Measurements from ENCODE around the gene GLB1L3. TPM values are rescaled to one million over a fixed set of nuclear protein-coding genes. Genes with fewer than 3 reads are reported as not detected.

GLB1L3 gene
- total and polyA plus RNA-seq, 2 experiments from 2014 or later, result 0.17 TPM; not detected in 1

GRCh38 chr11:134362192-134362901 is 86.2 kb downstream of the GLB1L3 start:
- no peak for DNase-seq (ENCODE audit: low spot score)
- TF ChIP-seq CTCF (IDR thresholded peaks at IDR 0.05; ENCODE audit: poor library complexity) (no peak), EZH2 (IDR thresholded peaks at IDR 0.05; ENCODE audit: borderline replicate concordance) (no peak), EZH2phosphoT487 (IDR thresholded peaks at IDR 0.05; ENCODE audit: low read depth, severe bottlenecking, unreplicated experiment) (no peak)
- H3K4me2 ChIP-seq, result no peak overlapping the region
- H3K79me2 ChIP-seq, result no peaks in the 10 kb centered on the region
- H3K9me3 ChIP-seq (ENCODE audit: low read depth), result no peaks in the 10 kb centered on the region
- no peak overlapping the region for H3K4me3 ChIP-seq
- H3K4me1 ChIP-seq (ENCODE audit: insufficient read depth), result no peaks in the 10 kb centered on the region
- H3K27ac ChIP-seq, result no peak overlapping the region
- WGBS (ENCODE audit: low lambda C conversion rate, missing lambda C conversion rate), result 90% methylated on average over 31 of the region's 32 CpGs
- H4K20me1 ChIP-seq (ENCODE audit: insufficient read depth, poor library complexity, severe bottlenecking), result no peaks in the 10 kb centered on the region
- H3K27me3 ChIP-seq, result no peaks in the 10 kb centered on the region
- H3K9me2 ChIP-seq (replicated peaks; ENCODE audit: insufficient read depth), result no peaks in the 10 kb centered on the region
- H2AFZ ChIP-seq, result no peak overlapping the region
- no peaks in the 10 kb centered on the region for H3K36me3 ChIP-seq (replicated peaks; ENCODE audit: insufficient read depth, low read depth)

- H3K79me2 ChIP-seq, result no peaks in the 10 kb centered on the region
- no peaks in the 10 kb centered on the region for H3K9me2 ChIP-seq (replicated peaks; ENCODE audit: insufficient read depth)
- no peak overlapping the region for H3K27ac ChIP-seq
- no peak for DNase-seq (ENCODE audit: low spot score)
- H2AFZ ChIP-seq, result no peak overlapping the region
- WGBS (ENCODE audit: low lambda C conversion rate, missing lambda C conversion rate), result 87% methylated on average over 9 of the region's 9 CpGs
- no peak overlapping the region for H3K4me3 ChIP-seq
- no peaks in the 10 kb centered on the region for H3K27me3 ChIP-seq
- no peaks in the 10 kb centered on the region for H3K36me3 ChIP-seq (replicated peaks; ENCODE audit: insufficient read depth, low read depth)
- H3K4me2 ChIP-seq, result no peak overlapping the region
- no peaks in the 10 kb centered on the region for H3K9me3 ChIP-seq (ENCODE audit: low read depth)
- no peaks in the 10 kb centered on the region for H3K4me1 ChIP-seq (ENCODE audit: insufficient read depth)
- no peaks in the 10 kb centered on the region for H4K20me1 ChIP-seq (ENCODE audit: insufficient read depth, poor library complexity, severe bottlenecking)
- TF ChIP-seq CTCF (IDR thresholded peaks at IDR 0.05; ENCODE audit: poor library complexity) (no peak), EZH2 (IDR thresholded peaks at IDR 0.05; ENCODE audit: borderline replicate concordance) (no peak), EZH2phosphoT487 (IDR thresholded peaks at IDR 0.05; ENCODE audit: low read depth, severe bottlenecking, unreplicated experiment) (no peak)
Measured at GRCh38 chr11:134363161-134363560, 87.0 kb downstream of the GLB1L3 start.

DNA sequence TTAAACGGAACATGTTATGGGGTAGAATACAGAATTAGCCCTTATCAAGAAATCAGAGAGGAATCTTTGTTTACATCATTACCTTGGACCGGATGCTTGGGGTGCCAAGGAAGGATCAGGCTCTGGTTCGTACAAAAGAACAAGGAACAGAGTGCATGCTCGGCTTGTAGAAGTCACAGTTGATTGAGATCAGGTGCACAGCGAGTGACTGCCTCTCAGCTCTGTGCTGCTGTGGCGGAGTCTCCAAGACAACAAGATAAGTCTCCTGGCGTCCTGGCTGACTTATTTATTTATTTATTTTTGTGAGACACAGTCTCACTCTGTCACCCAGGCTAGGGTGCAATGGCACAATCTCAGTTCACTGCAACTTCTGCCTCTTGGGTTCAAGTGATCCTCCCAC is 87.4 kb downstream of the GLB1L3 start:
- H3K36me3 ChIP-seq (replicated peaks; ENCODE audit: insufficient read depth, low read depth), result no peaks in the 10 kb centered on the region
- no peak overlapping the region for H3K27ac ChIP-seq
- H3K9me2 ChIP-seq (replicated peaks; ENCODE audit: insufficient read depth), result no peaks in the 10 kb centered on the region
- H3K79me2 ChIP-seq, result no peaks in the 10 kb centered on the region
- no peaks in the 10 kb centered on the region for H4K20me1 ChIP-seq (ENCODE audit: insufficient read depth, poor library complexity, severe bottlenecking)
- no peaks in the 10 kb centered on the region for H3K27me3 ChIP-seq
- no peak for DNase-seq (ENCODE audit: low spot score)
- WGBS (ENCODE audit: low lambda C conversion rate, missing lambda C conversion rate), result 73% methylated on average over 7 of the region's 7 CpGs
- no peak overlapping the region for H3K4me2 ChIP-seq
- no peak for TF ChIP-seq EZH2phosphoT487 (IDR thresholded peaks at IDR 0.05; ENCODE audit: low read depth, severe bottlenecking, unreplicated experiment)
- TF ChIP-seq CTCF (IDR thresholded peaks at IDR 0.05; ENCODE audit: poor library complexity), result no peak
- no peak for TF ChIP-seq EZH2 (IDR thresholded peaks at IDR 0.05; ENCODE audit: borderline replicate concordance)
- H3K9me3 ChIP-seq (ENCODE audit: low read depth), result no peaks in the 10 kb centered on the region
- no peaks in the 10 kb centered on the region for H3K4me1 ChIP-seq (ENCODE audit: insufficient read depth)
- no peak overlapping the region for H3K4me3 ChIP-seq
- H2AFZ ChIP-seq, result no peak overlapping the region

Data from hepatocyte (in vitro differentiated cells).